ENCODE results near the gene CETP.
"Not testable (repeated sequence)": the region's sequence is repeated elsewhere in the genome, so short reads cannot be mapped to it uniquely, and the experiment has no call there.

CETP gene

GRCh38 chr16:56960681-56961281 is 969 bp upstream of the CETP start:
- no peak for DNase-seq (ENCODE audit: low read depth)

- DNase-seq (ENCODE audit: low read depth): no peak
These were observed 364 bp upstream of the CETP start for GRCh38 chr16:56961386-56961785.

DNA sequence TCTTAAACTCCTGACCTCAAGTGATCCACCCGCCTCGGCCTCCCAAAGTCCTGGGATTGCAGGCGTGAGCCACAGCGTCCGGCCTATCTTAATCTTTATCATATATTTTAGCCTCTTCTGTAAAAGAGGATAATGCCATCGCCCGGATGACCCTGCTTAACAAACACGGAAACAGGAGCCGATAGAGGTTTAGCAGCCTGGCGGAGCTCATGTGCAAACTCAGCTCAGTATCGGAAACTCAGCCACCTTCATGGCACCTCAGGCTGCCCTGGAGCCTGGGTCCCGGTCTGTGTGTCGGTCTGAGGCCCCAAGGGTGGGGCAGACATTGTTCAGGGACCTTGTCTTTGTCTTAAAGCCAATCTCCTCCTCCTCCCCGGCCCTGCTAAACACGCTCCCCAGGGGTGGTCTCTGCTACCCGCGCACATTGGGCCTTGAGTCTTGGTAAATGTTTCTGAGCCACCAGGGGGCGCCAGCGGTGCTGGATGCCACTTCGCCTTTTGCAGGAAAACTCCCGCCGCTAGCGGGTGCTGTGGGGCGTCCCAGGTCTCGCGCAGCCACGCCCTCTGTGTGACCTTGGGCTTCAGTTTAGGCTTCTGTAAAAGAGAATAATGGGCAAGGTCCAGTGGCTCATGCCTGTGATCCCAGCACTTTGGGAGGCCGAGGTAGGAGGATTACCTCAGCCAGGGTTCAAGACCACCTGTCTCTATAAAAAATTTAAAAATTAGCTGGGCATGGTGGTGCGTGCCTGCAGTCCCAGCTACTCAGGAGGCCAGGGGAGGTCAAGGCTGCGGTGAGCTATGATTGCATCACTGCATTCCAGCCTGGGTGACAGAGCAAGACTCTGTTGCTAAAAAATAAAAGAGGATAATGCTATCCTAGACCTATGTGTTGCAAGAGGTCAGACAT is 2.7 kb downstream of the CETP start:
- DNase-seq (ENCODE audit: low read depth): peak; percentile 96

DNA sequence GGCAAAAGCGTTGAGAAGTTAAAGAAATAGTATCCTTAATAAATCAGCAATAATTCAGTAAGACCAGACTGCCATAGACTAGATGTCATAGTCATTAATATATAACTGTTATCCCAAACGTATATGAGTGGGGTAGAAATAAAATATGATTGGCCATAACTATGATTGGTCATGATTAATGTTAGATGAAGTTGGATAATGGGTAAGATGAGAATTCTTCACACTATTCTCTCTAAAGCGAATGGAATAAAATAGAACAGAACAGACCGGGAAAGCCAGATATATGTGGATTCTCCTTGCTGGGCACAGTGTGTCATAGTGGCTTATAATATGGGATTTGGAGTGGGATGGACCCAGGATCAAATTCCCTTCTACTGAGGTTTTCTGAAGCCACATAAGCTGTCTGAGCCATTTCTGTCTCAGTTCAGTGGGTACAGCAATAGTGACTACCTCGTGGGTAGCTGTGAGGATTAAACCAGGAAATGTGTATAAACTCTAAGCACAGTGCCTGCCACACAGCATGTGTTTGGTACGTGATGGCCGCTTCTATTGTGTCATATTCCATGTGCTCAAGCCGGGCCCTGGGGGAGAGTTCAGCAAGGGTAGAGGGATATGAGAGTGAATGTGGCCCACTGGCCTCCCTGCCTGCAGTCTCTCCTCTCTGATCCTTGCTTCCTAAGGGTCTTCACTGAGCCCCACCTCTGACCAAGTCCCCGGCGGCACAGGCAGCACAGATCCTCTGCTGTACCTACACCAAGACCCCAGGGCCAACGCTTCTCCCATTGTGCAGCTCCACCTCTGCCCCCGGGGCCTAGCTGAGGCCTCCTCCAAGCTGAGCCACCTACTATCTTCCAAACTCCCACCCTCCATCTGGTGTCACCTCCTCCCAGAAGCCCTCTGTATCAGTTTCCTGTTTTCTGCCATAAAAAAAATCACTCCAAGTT is 3.7 kb downstream of the CETP start:
- no peak for DNase-seq (ENCODE audit: low read depth)

DNA sequence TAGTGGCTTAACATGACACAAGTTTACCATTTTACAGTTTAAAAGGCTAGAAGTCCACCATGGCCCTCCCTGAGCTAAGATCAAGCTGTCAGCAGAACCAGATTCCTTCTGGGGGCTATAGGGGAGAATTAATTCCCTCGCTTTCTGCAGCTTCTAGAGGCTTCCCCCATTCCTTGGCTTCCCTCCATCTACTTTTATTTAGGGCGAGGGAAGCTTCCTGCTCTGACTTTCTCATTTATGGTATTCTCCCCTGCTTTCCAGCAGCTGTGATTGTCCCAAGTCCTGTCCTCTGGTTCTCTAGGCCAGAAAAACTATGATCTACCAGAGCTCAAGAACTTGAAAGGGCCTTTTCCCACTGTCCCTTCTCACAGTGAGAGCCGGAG is 4.3 kb downstream of the CETP start:
- no peak for DNase-seq (ENCODE audit: low read depth)

GRCh38 chr16:56967733-56968132 is 6.0 kb downstream of the CETP start:
- DNase-seq (ENCODE audit: low read depth): no peak

GRCh38 chr16:56969769-56970168 is 8.0 kb downstream of the CETP start:
- no peak for DNase-seq (ENCODE audit: low read depth)

GRCh38 chr16:56970934-56971767 is 9.4 kb downstream of the CETP start:
- DNase-seq (ENCODE audit: low read depth): no peak

DNA sequence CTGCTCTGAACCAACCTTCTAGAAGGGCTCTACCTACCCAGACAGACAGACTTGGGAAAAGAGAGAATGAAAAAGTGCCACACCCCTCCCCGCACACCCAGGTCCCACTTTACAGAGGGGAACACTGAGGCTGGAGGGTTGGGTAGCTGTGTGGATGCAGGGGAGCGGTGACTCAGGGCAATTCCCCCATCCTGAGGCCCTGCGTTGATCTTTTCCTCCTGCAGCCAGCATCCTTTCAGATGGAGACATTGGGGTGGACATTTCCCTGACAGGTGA is 10.0 kb downstream of the CETP start:
- no peak for DNase-seq (ENCODE audit: low read depth)

DNA sequence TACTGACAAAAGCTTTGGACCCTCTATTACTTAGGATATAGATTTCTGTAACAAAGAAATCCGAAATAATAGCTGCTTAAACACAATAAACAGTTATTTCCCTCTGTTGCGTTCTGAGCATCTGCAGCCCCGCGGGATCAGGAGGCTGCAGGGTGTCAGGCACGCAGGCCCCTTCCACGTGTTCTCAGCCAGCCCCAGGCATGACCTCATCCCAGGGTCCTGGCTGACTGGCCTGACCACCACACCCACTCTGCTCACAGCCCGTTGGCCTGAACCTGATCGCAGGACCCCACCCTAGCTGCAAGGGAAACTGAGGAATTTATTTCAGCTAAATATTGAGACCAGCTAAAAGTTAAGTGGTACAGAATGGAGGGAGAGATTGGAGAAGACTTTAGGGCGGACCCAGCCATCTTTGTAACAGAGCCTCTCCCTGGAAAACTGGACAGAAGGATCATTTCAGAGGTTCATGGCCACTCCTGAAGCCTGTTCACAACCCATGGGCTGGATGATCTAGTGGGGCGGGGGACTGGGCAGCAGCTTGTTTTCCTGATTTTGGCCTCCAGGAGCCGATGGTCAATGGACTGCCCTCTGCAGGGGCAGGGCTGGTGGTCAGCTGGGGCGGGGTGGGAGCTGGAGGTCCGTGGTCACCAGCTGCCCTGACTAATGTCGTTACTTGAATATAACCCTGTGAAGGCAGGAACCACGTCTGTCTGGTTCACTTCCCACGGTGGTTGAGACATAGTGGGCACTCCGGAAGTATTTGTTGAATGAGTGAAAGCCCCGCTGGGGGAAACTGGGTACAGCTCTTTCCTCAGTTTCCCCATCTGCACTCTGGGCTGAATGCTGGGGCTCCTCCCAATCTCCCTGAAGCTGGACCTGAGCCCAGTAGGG is 10.9 kb downstream of the CETP start:
- DNase-seq (ENCODE audit: low read depth): no peak

DNA sequence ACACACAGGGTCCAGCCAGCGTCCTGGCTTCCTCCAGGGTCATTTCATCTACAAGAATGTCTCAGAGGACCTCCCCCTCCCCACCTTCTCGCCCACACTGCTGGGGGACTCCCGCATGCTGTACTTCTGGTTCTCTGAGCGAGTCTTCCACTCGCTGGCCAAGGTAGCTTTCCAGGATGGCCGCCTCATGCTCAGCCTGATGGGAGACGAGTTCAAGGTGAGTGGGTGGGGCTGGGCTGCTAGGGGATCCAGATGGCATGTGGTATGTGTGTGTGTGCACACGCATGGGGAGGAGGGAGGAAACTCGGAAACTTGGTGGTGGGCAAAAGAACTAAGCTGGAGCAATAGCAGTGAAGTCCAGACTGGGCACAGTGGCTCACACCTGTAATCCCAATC is 11.5 kb downstream of the CETP start:
- no peak for DNase-seq (ENCODE audit: low read depth)

GRCh38 chr16:56973899-56974298 is 12.1 kb downstream of the CETP start:
- not testable (repeated sequence) for DNase-seq (ENCODE audit: low read depth)

GRCh38 chr16:56974549-56975300 is 13.0 kb downstream of the CETP start:
- DNase-seq (ENCODE audit: low read depth): no peak

GRCh38 chr16:56975714-56976113 is 14.0 kb downstream of the CETP start:
- no peak for DNase-seq (ENCODE audit: low read depth)

- DNase-seq (ENCODE audit: low read depth): no peak
These were observed 15.5 kb downstream of the CETP start for GRCh38 chr16:56977216-56977615.

DNA sequence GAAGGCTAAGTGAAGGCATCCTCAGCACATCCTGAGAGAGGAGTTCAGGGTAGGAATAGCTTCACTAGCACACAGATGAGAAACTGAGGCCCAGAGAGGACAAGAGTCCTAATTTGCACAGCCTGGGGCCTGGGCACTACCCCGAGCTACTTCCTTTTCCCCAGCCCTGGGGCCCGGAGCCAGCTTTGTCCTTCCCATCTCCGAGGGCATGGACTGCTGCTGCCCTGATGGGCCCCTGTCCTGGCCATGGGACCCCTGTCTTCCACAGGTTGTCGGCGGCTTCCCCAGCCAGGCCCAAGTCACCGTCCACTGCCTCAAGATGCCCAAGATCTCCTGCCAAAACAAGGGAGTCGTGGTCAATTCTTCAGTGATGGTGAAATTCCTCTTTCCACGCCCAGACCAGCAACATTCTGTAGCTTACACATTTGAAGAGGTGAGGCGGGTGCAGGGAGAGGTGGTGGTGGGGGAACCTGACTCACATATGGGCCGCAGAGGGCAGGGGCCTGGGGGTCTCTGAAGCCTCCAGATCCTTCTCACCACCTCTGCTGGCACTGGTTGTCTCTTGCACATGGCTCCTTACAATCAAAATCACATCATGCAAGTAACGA is 16.2 kb downstream of the CETP start:
- no peak for DNase-seq (ENCODE audit: low read depth)

DNA sequence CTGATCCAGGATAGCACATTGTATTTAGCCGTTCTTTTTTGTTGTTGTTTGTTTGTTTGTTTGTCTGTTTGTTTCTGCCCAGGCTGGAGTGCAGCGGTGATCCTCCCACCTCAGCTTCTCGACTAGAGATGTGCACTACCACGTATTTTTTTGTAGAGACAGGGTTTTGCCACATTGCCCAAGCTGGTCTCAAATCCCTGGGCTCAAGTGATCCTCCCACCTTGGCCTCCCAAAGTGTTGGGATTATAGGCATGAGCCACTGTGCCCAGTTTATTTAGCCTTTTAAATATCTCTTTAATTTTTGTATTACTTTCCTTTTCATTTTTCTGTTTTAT is 18.4 kb downstream of the CETP start:
- no peak for DNase-seq (ENCODE audit: low read depth)

DNA sequence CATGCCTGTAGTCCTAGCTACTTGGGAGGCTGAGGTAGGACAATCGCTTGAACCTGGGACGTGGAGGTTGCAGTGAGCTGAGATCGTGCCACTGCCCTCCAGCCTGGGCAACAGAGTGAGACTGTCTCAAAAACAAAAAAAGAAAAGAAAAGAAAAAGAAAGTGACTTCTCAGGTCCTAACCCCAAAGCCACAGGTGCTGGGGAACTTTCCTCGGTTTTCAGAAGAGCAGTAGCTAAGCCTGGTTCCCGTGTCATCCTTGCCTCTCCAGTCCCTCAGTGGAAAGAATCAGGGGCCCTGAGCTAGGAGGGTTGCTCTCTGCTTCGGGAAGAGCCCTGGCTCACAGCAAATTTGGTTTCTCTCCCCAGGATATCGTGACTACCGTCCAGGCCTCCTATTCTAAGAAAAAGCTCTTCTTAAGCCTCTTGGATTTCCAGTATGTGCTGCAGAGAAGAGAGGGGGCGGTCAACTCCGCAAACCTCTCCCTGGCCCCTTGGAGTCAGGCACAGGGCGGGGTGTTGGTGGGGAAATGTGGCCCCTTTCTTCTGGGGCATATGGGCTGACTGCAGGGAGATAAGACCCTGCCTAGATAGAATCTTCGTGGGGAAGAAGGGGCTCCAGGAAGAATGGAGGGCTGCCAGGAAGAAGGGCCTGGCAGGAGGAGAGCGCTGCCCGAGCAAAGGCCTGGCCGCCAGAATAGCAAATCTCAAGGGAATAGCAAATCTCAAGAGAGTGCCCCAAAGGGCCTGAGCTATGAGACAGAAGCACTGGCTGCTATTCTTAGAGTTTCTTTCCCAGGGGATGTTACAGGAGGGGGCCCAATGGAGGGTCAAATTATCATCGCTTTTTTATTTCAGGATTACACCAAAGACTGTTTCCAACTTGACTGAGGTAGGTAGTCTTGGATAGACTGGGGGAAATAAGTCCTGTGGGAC is 19.3 kb downstream of the CETP start:
- no peak for DNase-seq (ENCODE audit: low read depth)

All from stimulated activated CD8-positive, alpha-beta memory T cell treated with anti-CD3 and anti-CD28 coated beads, Interleukin-12 subunit alpha, Interleukin-12 subunit beta, amount 100 ng/mL, for 1 hour (primary cell).